Naive thymus-derived CD4-positive, alpha-beta T cell (primary cell): Measurements from ENCODE around the gene DRAXIN. TPM values are rescaled to one million over a fixed set of nuclear protein-coding genes. Genes with fewer than 3 reads are reported as not detected.

ENCODE experiments used
- ATAC-seq: fragments of 150-1000 bp; cut with Tn5 transposase; 2 replicates; pipeline ENCODE4 v1.10.0; 2021; ENCODE audit warnings: mild to moderate bottlenecking, moderate library complexity
- CTCF ChIA-PET: fragments of 350-600 bp; sonication (Branson Sonifier 250); formaldehyde crosslinking; loops from one replicate; lab custom pipeline; 2021; ENCODE audit warnings: antibody characterized with exemption; lab: Charles Lee
- POLR2A ChIA-PET: fragments of 350-600 bp; sonication (Branson Sonifier 250); formaldehyde crosslinking; loops from one replicate; lab custom pipeline; 2021; ENCODE audit warnings: antibody characterized with exemption, inconsistent platforms; lab: Charles Lee
- DNase-seq, 9 donors: peaks; one replicate each; pipeline versions ENCODE4 v3.0.0 to v3.0.0-alpha.2; 2020 to 2022; ENCODE audit warnings: mixed read lengths in 1 of 9
- H3K27ac ChIP-seq: one replicate; pipeline ENCODE4 v1.7.0; 2013; ENCODE audit warnings: mild to moderate bottlenecking, low read depth, low read length, moderate library complexity
- H3K27me3 ChIP-seq, 2 donors: one replicate each; pipeline ENCODE4 v1.7.0; 2013; ENCODE audit warnings: low read length in 2 of 2, mild to moderate bottlenecking in 2 of 2, moderate library complexity in 2 of 2; ENCODE audit not compliant: control insufficient read depth in 2 of 2, insufficient read depth in 2 of 2
- H3K36me3 ChIP-seq, 3 experiments: 1 replicate in 2 of 3; 2 replicates in 1 of 3; pipeline ENCODE4 v1.7.0; 2013; ENCODE audit warnings: low read length in 3 of 3, mild to moderate bottlenecking in 3 of 3, moderate library complexity in 1 of 3; ENCODE audit not compliant: insufficient read depth in 3 of 3, control insufficient read depth in 2 of 3
- H3K4me1 ChIP-seq, 2 donors: one replicate each; pipeline ENCODE4 v1.7.0; 2013; ENCODE audit warnings: low read length in 2 of 2, mild to moderate bottlenecking in 2 of 2, moderate library complexity in 1 of 2; ENCODE audit not compliant: control insufficient read depth in 2 of 2, insufficient read depth in 2 of 2
- H3K4me3 ChIP-seq: 2 replicates; pipeline ENCODE4 v1.7.0; 2013; ENCODE audit warnings: mild to moderate bottlenecking, low read length
- H3K9me3 ChIP-seq, 3 experiments: 1 replicate in 2 of 3; 2 replicates in 1 of 3; pipeline ENCODE4 v1.7.0; 2013; ENCODE audit warnings: low read length in 3 of 3; ENCODE audit not compliant: control insufficient read depth in 2 of 3
- H3K27ac Mint-ChIP-seq, 9 donors: one replicate each; pipeline ENCODE4 v1.8.0; 2020 to 2022; ENCODE audit warnings: mixed read lengths in 9 of 9, mild to moderate bottlenecking in 8 of 9, moderate library complexity in 5 of 9, inconsistent platforms in 2 of 9
- H3K27me3 Mint-ChIP-seq, 5 donors: one replicate each; pipeline ENCODE4 v1.8.0; 2021 to 2022; ENCODE audit warnings: mixed read lengths in 5 of 5, mild to moderate bottlenecking in 1 of 5
- H3K36me3 Mint-ChIP-seq, 5 donors: one replicate each; pipeline ENCODE4 v1.8.0; 2020 to 2022; ENCODE audit warnings: mixed read lengths in 5 of 5, mild to moderate bottlenecking in 3 of 5, inconsistent platforms in 1 of 5
- H3K4me1 Mint-ChIP-seq, 7 donors: one replicate each; pipeline ENCODE4 v1.8.0; 2020 to 2022; ENCODE audit warnings: mixed read lengths in 7 of 7, mild to moderate bottlenecking in 3 of 7, inconsistent platforms in 1 of 7
- H3K4me3 Mint-ChIP-seq, 10 donors: one replicate each; pipeline ENCODE4 v1.8.0; 2020 to 2022; ENCODE audit warnings: mild to moderate bottlenecking in 10 of 10, mixed read lengths in 10 of 10, moderate library complexity in 6 of 10, inconsistent platforms in 2 of 10
- H3K9me3 Mint-ChIP-seq, 11 donors: one replicate each; pipeline ENCODE4 v1.8.0; 2020 to 2022; ENCODE audit warnings: mixed read lengths in 11 of 11, mild to moderate bottlenecking in 4 of 11, inconsistent platforms in 1 of 11, moderate library complexity in 1 of 11
- intact Hi-C, 2 donors: fragments of 100-400 bp; cut with micrococcal nuclease; formaldehyde crosslinking; loops; one replicate each; pipeline ENCODE4 v1.15.1; 2023
- polyA plus RNA-seq, 2 donors: library from polyadenylated mRNA; unstranded; fragments of 300-500 nt; fragmentation: Illumina TruSeq; gene quantifications; one replicate each; pipeline ENCODE4 v1.2.3, GENCODE V29; 2021
- total RNA-seq, 6 experiments: library from RNA in 5 of 6; stranded (reverse) in 5 of 6; gene quantifications; 1 replicate in 5 of 6; 2 replicates in 1 of 6; pipeline ENCODE4 v1.2.3 and lab custom pipeline; 2021 to 2026

DRAXIN gene
- total and polyA plus RNA-seq, 7 experiments from 2014 or later = 0.03 to 1.6 (median 0.19) TPM

DNA sequence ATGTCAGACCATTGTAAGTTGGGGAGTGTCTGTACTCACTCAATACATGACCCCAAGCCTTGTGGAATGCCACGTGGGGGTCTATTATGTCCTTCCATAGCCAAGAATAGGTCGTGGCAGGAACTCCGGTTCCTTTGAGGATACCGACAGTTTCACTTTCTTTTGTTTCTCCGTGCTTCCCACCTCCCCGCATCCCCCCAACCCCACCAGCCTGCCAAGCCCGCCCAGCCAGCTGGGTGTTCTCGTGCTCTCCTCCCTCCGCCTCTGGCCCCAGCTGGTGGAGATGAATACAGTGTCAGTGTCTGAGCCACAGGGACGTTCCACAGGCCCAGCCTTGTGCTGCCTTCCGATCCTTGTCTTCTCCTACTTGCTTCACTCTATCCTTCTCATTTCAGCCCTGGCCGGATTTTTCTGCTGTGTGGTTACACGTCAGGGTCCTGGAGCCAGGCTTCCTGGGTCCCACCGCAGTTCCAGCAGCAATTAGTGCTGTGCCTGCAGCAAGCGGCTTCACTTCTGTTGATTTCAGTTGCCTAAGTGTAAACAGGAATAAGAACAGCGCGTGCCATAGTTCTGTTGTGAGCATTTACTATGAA is 40.3 kb downstream of the DRAXIN start:
- H3K27ac Mint-ChIP-seq = peak overlapping the region; percentile 81 to 97 (median 94)
- no peaks in the 10 kb centered on the region for H3K27me3 Mint-ChIP-seq
- POLR2A ChIA-PET = interaction anchor here (1.2 to 4.8 kb wide), 4 partner anchors 12 to 177 kb away, joined by 4 to 37 read pairs (median 6); no protein-coding TSS in a partner anchor
- Histone ChIP-seq H3K27me3 (no peaks in the 10 kb centered on the region), H3K36me3 (peaks cover 0 to 4% (median 0%) of the 10 kb centered on the region in 3 experiments), H3K9me3 (no peaks in the 10 kb centered on the region), H3K4me3 (peak overlapping the region; percentile 12), H3K4me1 (peaks cover 27 to 45% of the 10 kb centered on the region in 2 donors), H3K27ac (peak overlapping the region; percentile 62)
- H3K4me3 Mint-ChIP-seq = peak overlapping the region; percentile 81 to 97 (median 91)
- intact Hi-C loops = loop anchor here (5.0 to 10.0 kb wide), 4 partner anchors 257 to 1697 kb away; partner anchors contain the start of genes DFFA (in 1 of the 2), DISP3 (in 1 of the 2), MTOR (in 1 of the 2) and PEX14 (in 1 of the 2)
- ATAC-seq (no peak), DNase-seq (peak in 2 of 9 donors; percentile 18 to 55)
- H3K36me3 Mint-ChIP-seq = no peaks in the 10 kb centered on the region
- CTCF ChIA-PET = interaction anchor here (0.6 to 1.4 kb wide), 5 partner anchors 12 to 437 kb away, joined by 3 to 4 read pairs (median 3); no protein-coding TSS in a partner anchor
- peaks cover 0 to 1% (median 0%) of the 10 kb centered on the region in 11 donors for H3K9me3 Mint-ChIP-seq
- H3K4me1 Mint-ChIP-seq = peaks cover 30 to 63% (median 51%) of the 10 kb centered on the region in 7 donors

DNA sequence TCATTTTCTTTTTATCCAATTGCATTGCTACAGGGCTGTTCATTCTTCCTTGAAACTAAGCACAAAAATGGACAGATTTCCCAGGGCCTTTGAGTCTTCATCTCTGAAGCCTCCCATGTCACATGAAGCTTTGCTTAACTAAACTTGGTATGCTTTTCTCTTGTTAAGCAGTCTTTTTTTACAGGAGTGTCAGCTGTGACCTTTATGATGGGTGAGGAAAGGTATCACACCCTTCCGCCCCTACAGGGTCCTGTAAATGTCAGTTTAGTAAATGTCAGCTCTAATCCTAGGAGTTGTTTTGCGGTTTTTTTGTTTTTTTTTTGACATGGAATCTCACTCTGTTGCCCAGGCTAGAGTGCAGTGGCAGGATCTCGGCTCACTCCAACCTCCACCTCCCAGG is 41.8 kb downstream of the DRAXIN start:
- Histone ChIP-seq H3K4me3 (no peak overlapping the region), H3K27me3 (no peaks in the 10 kb centered on the region), H3K9me3 (no peaks in the 10 kb centered on the region), H3K27ac (no peak overlapping the region), H3K36me3 (peaks cover 0 to 4% (median 0%) of the 10 kb centered on the region in 3 experiments), H3K4me1 (peaks cover 39 to 57% of the 10 kb centered on the region in 2 donors)
- Mint-ChIP-seq H3K4me1 (peaks cover 40 to 76% (median 67%) of the 10 kb centered on the region in 7 donors), H3K27me3 (no peaks in the 10 kb centered on the region), H3K4me3 (peak overlapping the region in 8 of 10 donors; percentile 14 to 90 (median 36)), H3K9me3 (peaks cover 0 to 1% (median 0%) of the 10 kb centered on the region in 11 donors), H3K36me3 (peaks cover 0 to 6% (median 0%) of the 10 kb centered on the region in 5 donors), H3K27ac (peak overlapping the region in 8 of 9 donors; percentile 17 to 97 (median 86))
- POLR2A ChIA-PET = interaction anchor here (1.1 to 4.8 kb wide), 2 partner anchors 14 to 73 kb away, joined by 4 to 37 read pairs; partner anchors contain the start of genes CLCN6 and MTHFR
- CTCF ChIA-PET = no interaction called here
- intact Hi-C loops = loop anchor here (5.0 to 10.0 kb wide), 4 partner anchors 259 to 1699 kb away; partner anchors contain the start of genes DFFA (in 1 of the 2), DISP3 (in 1 of the 2), MTOR (in 1 of the 2) and PEX14 (in 1 of the 2)
- DNase-seq = no peak
- ATAC-seq = no peak

DNA sequence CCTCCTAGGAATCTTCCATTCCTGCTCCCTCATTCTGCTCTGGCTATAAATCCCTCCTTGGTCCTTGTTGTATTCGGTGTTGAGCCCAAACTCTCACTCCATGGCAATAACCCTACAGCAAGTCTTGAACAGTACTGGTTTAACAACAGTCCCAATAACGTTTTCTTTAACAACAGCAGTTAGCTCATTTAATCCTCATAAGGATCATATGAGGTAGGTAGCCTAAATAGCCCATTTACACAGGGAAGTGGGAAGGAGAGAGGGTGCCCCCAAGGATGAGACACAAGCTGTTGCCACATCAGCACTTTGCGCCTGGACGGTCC is 44.0 kb downstream of the DRAXIN start:
- H3K36me3 ChIP-seq = peaks cover 0 to 4% (median 0%) of the 10 kb centered on the region in 3 experiments
- peaks cover 0 to 9% (median 0%) of the 10 kb centered on the region in 5 donors for H3K36me3 Mint-ChIP-seq
- CTCF ChIA-PET = interaction anchor here (0.6 to 2.6 kb wide), 2 partner anchors 16 to 80 kb away, joined by 3 to 13 read pairs; no protein-coding TSS in a partner anchor
- H3K27me3 Mint-ChIP-seq = no peaks in the 10 kb centered on the region
- intact Hi-C loops = loop anchor here (5.0 to 10.0 kb wide), 6 partner anchors 67 to 1701 kb away; partner anchors contain the start of genes DFFA (in 1 of the 2), DISP3 (in 1 of the 2), FBXO6 (in 1 of the 2) and PEX14 (in 1 of the 2)
- peaks cover 47 to 79% (median 72%) of the 10 kb centered on the region in 7 donors for H3K4me1 Mint-ChIP-seq
- H3K27ac ChIP-seq = peak overlapping the region; percentile 79
- H3K4me3 Mint-ChIP-seq = peak overlapping the region; percentile 84 to 96 (median 92)
- H3K9me3 ChIP-seq = no peaks in the 10 kb centered on the region
- H3K27ac Mint-ChIP-seq = peak overlapping the region in 8 of 9 donors; percentile 1 to 92 (median 44)
- peaks cover 38 to 52% of the 10 kb centered on the region in 2 donors for H3K4me1 ChIP-seq
- H3K9me3 Mint-ChIP-seq = peaks cover 0 to 1% (median 0%) of the 10 kb centered on the region in 11 donors
- no peaks in the 10 kb centered on the region for H3K27me3 ChIP-seq
- POLR2A ChIA-PET = interaction anchor here (0.9 to 1.9 kb wide), 7 partner anchors 9 to 173 kb away, joined by 3 to 13 read pairs (median 4); partner anchors contain the start of genes CLCN6 and MTHFR
- H3K4me3 ChIP-seq = peak overlapping the region; percentile 92
- ATAC-seq (no peak), DNase-seq (no peak)

DNA sequence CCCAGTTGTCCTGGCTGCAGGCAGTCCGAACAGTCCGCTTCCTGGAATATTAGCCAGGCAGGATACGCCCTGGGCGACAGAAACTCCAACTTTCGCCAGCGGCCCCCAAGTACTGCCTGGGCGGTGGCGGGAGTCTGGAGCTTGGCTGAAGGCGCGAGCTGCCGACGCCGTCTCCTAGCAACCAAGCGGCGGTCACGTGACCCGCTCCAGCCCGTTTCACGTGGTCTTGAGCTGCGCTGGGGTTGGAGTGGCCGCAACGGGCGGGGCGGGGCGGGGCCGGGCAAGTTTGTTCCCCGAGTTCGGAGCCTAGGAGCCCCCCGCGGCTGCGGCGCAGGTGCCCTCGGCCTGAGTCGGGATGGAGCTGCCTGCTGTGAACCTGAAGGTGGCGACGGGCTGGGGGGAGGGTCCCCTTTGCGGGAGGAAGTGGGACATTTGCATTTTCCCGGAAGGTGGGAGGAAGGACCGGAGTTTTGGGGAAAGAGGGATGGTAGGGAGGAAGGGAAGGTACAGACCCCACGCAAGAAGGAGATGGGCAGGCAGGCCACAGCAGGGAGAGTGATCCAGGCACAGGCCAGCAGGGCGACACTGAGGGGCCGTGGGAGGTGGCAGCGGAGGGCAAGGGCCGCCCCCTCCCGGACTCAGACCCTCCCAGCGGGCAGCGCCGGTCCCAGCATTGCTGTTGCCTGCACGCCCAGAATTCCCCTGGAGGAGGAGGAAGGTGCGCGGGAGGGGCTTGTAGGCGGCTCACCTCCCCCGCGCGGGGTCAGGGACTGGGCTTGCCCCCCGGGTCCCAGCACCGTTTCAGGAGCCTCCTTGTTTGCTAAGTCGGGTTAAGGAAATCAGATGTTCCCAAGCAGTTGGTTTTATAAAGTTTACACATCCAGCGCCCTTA is 44.6 kb downstream of the DRAXIN start, which contains the start of gene AGTRAP:
TSS of gene AGTRAP (plus strand) at position 283 of the 892 bp plus-strand sequence. CDS start at position 356, 73 bp downstream.
- peak within 1 kb of the TSS; percentile 84 to 96 (median 92) for H3K4me3 Mint-ChIP-seq
- peaks cover 0 to 1% (median 0%) of the 10 kb centered on the region in 11 donors for H3K9me3 Mint-ChIP-seq
- peak within 1 kb of the TSS; percentile 79 for H3K27ac ChIP-seq
- H3K4me1 ChIP-seq = peaks cover 38 to 52% of the 10 kb centered on the region in 2 donors
- H3K4me1 Mint-ChIP-seq = peaks cover 51 to 80% (median 76%) of the 10 kb centered on the region in 7 donors
- peak within 1 kb of the TSS; percentile 92 for H3K4me3 ChIP-seq
- no peaks in the 10 kb centered on the region for H3K27me3 Mint-ChIP-seq
- peak within 1 kb of the TSS; percentile 3 to 95 (median 83) for H3K27ac Mint-ChIP-seq
- H3K27me3 ChIP-seq = no peaks in the 10 kb centered on the region
- H3K9me3 ChIP-seq = no peaks in the 10 kb centered on the region
- intact Hi-C loops = loop anchor here (1.0 to 10.0 kb wide), 11 partner anchors 17 to 1701 kb away; partner anchors contain the start of genes MAD2L2 (in 2 of the 2), DFFA (in 1 of the 2), DISP3 (in 1 of the 2) and FBXO6 (in 1 of the 2)
- ATAC-seq (peak; percentile 78), DNase-seq (peak; percentile 62 to 84 (median 71))
- H3K36me3 Mint-ChIP-seq = peaks cover 0 to 9% (median 0%) of the 10 kb centered on the region in 5 donors
- H3K36me3 ChIP-seq = peaks cover 0 to 4% (median 0%) of the 10 kb centered on the region in 3 experiments
- POLR2A ChIA-PET = interaction anchor here (1.0 to 2.9 kb wide), 8 partner anchors 9 to 172 kb away, joined by 3 to 22 read pairs (median 4); partner anchors contain the start of genes CLCN6 and MTHFR
- CTCF ChIA-PET = interaction anchor here (0.5 to 2.6 kb wide), 5 partner anchors 14 to 80 kb away, joined by 3 to 13 read pairs (median 3); no protein-coding TSS in a partner anchor

GRCh38 chr1:11736746-11737639 is 45.5 kb downstream of the DRAXIN start:
- H3K9me3 Mint-ChIP-seq = peaks cover 0 to 1% (median 0%) of the 10 kb centered on the region in 11 donors
- CTCF ChIA-PET = interaction anchor here (0.5 to 2.6 kb wide), 5 partner anchors 14 to 1693 kb away, joined by 3 to 13 read pairs (median 3); no protein-coding TSS in a partner anchor
- intact Hi-C loops = loop anchor here (1.0 to 10.0 kb wide), 11 partner anchors 18 to 1702 kb away; partner anchors contain the start of genes MAD2L2 (in 2 of the 2), DFFA (in 1 of the 2), DISP3 (in 1 of the 2) and FBXO6 (in 1 of the 2)
- peaks cover 0 to 9% (median 0%) of the 10 kb centered on the region in 5 donors for H3K36me3 Mint-ChIP-seq
- H3K27me3 Mint-ChIP-seq = no peaks in the 10 kb centered on the region
- H3K4me3 Mint-ChIP-seq = peak overlapping the region; percentile 84 to 96 (median 92)
- Histone ChIP-seq H3K4me3 (peak overlapping the region; percentile 92), H3K4me1 (peaks cover 43 to 55% of the 10 kb centered on the region in 2 donors), H3K9me3 (no peaks in the 10 kb centered on the region), H3K36me3 (peaks cover 0 to 4% (median 0%) of the 10 kb centered on the region in 3 experiments), H3K27ac (peak overlapping the region; percentile 79), H3K27me3 (no peaks in the 10 kb centered on the region)
- DNase-seq (peak in 8 of 9 donors; percentile 37 to 52 (median 46)), ATAC-seq (peak; percentile 74)
- H3K27ac Mint-ChIP-seq = peak overlapping the region; percentile 3 to 92 (median 79)
- H3K4me1 Mint-ChIP-seq = peaks cover 47 to 80% (median 75%) of the 10 kb centered on the region in 7 donors
- POLR2A ChIA-PET = interaction anchor here (0.8 to 2.9 kb wide), 5 partner anchors 17 to 172 kb away, joined by 3 to 22 read pairs (median 5); partner anchors contain the start of genes CLCN6 and MTHFR
